Mucosa of descending colon (tissue), 3 donors: ENCODE measurements around the gene POP4. TPM values are rescaled to one million over a fixed set of nuclear protein-coding genes. Genes with fewer than 3 reads are reported as not detected.

ENCODE experiments used
- ATAC-seq: fragments of 200-7000 bp; cut with Tn5 transposase; one replicate; pipeline ENCODE4 v1.9.1; 2020; ENCODE audit warnings: mild to moderate bottlenecking, moderate library complexity
- DNase-seq, 3 donors: peaks; one replicate each; pipeline ENCODE4 v3.0.0-alpha.2; 2020
- H3K36me3 ChIP-seq: fragments of 200-600 bp; one replicate; pipeline ENCODE4 v1.8.0; 2021; ENCODE audit warnings: low read depth, mild to moderate bottlenecking
- H3K4me1 ChIP-seq: fragments of 200-600 bp; one replicate; pipeline ENCODE4 v1.8.0; 2021; ENCODE audit warnings: low read depth, mild to moderate bottlenecking
- H3K4me3 ChIP-seq: fragments of 200-600 bp; one replicate; pipeline ENCODE4 v1.8.0; 2021; ENCODE audit warnings: mild to moderate bottlenecking
- H3K9me3 ChIP-seq: fragments of 200-600 bp; one replicate; pipeline ENCODE4 v1.8.0; 2021; ENCODE audit warnings: mild to moderate bottlenecking
- CTCF ChIP-seq: fragments of 200-600 bp; IDR thresholded peaks from one replicate; pipeline ENCODE4 v1.8.0; 2022; ENCODE audit warnings: antibody characterized with exemption, mild to moderate bottlenecking
- intact Hi-C, 2 donors: fragments of 100-400 bp; cut with DNase I in 1 of 2; cut with micrococcal nuclease in 1 of 2; formaldehyde crosslinking; loops; one replicate each; pipeline versions ENCODE4 v1.11.0 to v1.11.1; 2022; cut with DNase I, micrococcal nuclease
- total RNA-seq, 3 donors: library from RNA; stranded (reverse); fragmentation: NEBNext Ultra II Directional in 2 of 3; extraction: Animal tissue kit (Norgen Biotek cat#: 25700) in 2 of 3; gene quantifications; one replicate each; pipeline versions ENCODE4 v1.2.1 to v1.2.4, GENCODE V29; 2021 to 2023
- donor health status: DM: no; HTN: no; CAD: no; lungs with moderate emphysema.
- donor health status: DM: no; HTN: no; CAD: no.
- donor health status: DM: no; HTN: yes; CAD: no.

POP4 gene
- total RNA-seq, 3 donors from 2014 or later = 53.1 to 67.1 (median 65.6) TPM

- intact Hi-C loops = no loop called here
- ATAC-seq (no peak), DNase-seq (no peak)
- H3K4me3 ChIP-seq = no peak overlapping the region
- no peaks in the 10 kb centered on the region for H3K36me3 ChIP-seq
- H3K4me1 ChIP-seq = no peaks in the 10 kb centered on the region
- no peaks in the 10 kb centered on the region for H3K9me3 ChIP-seq
- TF ChIP-seq CTCF = no peak
These were observed 30.7 kb downstream of the POP4 start for GRCh38 chr19:29636553-29637360.

- H3K9me3 ChIP-seq = no peaks in the 10 kb centered on the region
- H3K4me3 ChIP-seq = no peak overlapping the region
- intact Hi-C loops = no loop called here
- no peak for ATAC-seq
- H3K36me3 ChIP-seq = no peaks in the 10 kb centered on the region
- no peak for TF ChIP-seq CTCF
- no peak for DNase-seq
- H3K4me1 ChIP-seq = no peaks in the 10 kb centered on the region
These were observed 33.0 kb downstream of the POP4 start for GRCh38 chr19:29639086-29639485.

GRCh38 chr19:29640231-29640630 lies 34.1 kb downstream of the POP4 start:
- intact Hi-C loops = no loop called here
- DNase-seq (no peak), ATAC-seq (no peak)
- no peak overlapping the region for H3K4me3 ChIP-seq
- H3K36me3 ChIP-seq = no peaks in the 10 kb centered on the region
- H3K4me1 ChIP-seq = no peaks in the 10 kb centered on the region
- no peaks in the 10 kb centered on the region for H3K9me3 ChIP-seq
- TF ChIP-seq CTCF = no peak

- H3K9me3 ChIP-seq = no peaks in the 10 kb centered on the region
- DNase-seq = no peak
- no peaks in the 10 kb centered on the region for H3K4me1 ChIP-seq
- H3K36me3 ChIP-seq = no peaks in the 10 kb centered on the region
- TF ChIP-seq CTCF = no peak
- no peak overlapping the region for H3K4me3 ChIP-seq
- no peak for ATAC-seq
- intact Hi-C loops = no loop called here
These were observed 35.5 kb downstream of the POP4 start for GRCh38 chr19:29641597-29641996.

GRCh38 chr19:29643361-29643935 lies 37.4 kb downstream of the POP4 start:
- TF ChIP-seq CTCF = no peak
- H3K36me3 ChIP-seq = no peaks in the 10 kb centered on the region
- DNase-seq (no peak), ATAC-seq (no peak)
- no peak overlapping the region for H3K4me3 ChIP-seq
- no peaks in the 10 kb centered on the region for H3K9me3 ChIP-seq
- no peaks in the 10 kb centered on the region for H3K4me1 ChIP-seq
- intact Hi-C loops = no loop called here
